GM18508 (cell line): ENCODE measurements around the gene PRKAA1.

ENCODE experiments used
- ATAC-seq: cut with Tn5 transposase; IDR thresholded peaks from one replicate; pipeline ENCODE4 v1.9.1; 2021; ENCODE audit warnings: moderate number of reproducible peaks; ENCODE audit not compliant: insufficient read depth, unreplicated experiment

The PRKAA1 gene

GRCh38 chr5:40798012-40798800 lies at the start of gene PRKAA1:
PRKAA1 (minus strand) TSS chr5:40798374; CDS start chr5:40798189, 185 bp downstream.
- ATAC-seq, result peak; percentile 84

GRCh38 chr5:40847525-40847924 lies 49.4 kb upstream of the PRKAA1 start:
- ATAC-seq, result no peak

GRCh38 chr5:40846371-40846770 lies 48.2 kb upstream of the PRKAA1 start:
- no peak for ATAC-seq

- ATAC-seq, result no peak
Measured at GRCh38 chr5:40844565-40844964, 46.4 kb upstream of the PRKAA1 start.

GRCh38 chr5:40842351-40842750 lies 44.2 kb upstream of the PRKAA1 start:
- no peak for ATAC-seq

GRCh38 chr5:40841068-40841805 lies 43.1 kb upstream of the PRKAA1 start, which contains the start of gene CARD6:
CARD6 (plus strand) TSS chr5:40841367; CDS start chr5:40841383, 16 bp downstream.
- ATAC-seq, result peak; percentile 37

- ATAC-seq, result no peak
Measured at GRCh38 chr5:40838086-40838485, 39.9 kb upstream of the PRKAA1 start.

GRCh38 chr5:40834849-40835787 lies 36.9 kb upstream of the PRKAA1 start, which contains the start of gene RPL37:
RPL37 (minus strand) TSS chr5:40835222; CDS start chr5:40835185, 37 bp downstream.
- ATAC-seq, result peak; percentile 92

GRCh38 chr5:40834391-40834848 lies 36.2 kb upstream of the PRKAA1 start:
- no peak for ATAC-seq

- ATAC-seq, result no peak
Measured at GRCh38 chr5:40833712-40834229, 35.6 kb upstream of the PRKAA1 start.

- ATAC-seq, result no peak
Measured at GRCh38 chr5:40832345-40832744, 34.2 kb upstream of the PRKAA1 start.

- ATAC-seq, result no peak
Measured at GRCh38 chr5:40831346-40832210, 33.4 kb upstream of the PRKAA1 start.

GRCh38 chr5:40829748-40830533 lies 31.8 kb upstream of the PRKAA1 start:
- ATAC-seq, result no peak

- no peak for ATAC-seq
Measured at GRCh38 chr5:40828690-40829661, 30.8 kb upstream of the PRKAA1 start.

GRCh38 chr5:40828021-40828631 lies 30.0 kb upstream of the PRKAA1 start:
- no peak for ATAC-seq

- ATAC-seq, result no peak
Measured at GRCh38 chr5:40827188-40827977, 29.2 kb upstream of the PRKAA1 start.
